HG02885 (cell line): ENCODE measurements around the gene GABPA.

Source experiments
- ATAC-seq: cut with Tn5 transposase; IDR thresholded peaks from one replicate; pipeline ENCODE4 v1.9.1; 2021; ENCODE audit warnings: mild to moderate bottlenecking; ENCODE audit not compliant: unreplicated experiment, poor library complexity

The GABPA gene

DNA sequence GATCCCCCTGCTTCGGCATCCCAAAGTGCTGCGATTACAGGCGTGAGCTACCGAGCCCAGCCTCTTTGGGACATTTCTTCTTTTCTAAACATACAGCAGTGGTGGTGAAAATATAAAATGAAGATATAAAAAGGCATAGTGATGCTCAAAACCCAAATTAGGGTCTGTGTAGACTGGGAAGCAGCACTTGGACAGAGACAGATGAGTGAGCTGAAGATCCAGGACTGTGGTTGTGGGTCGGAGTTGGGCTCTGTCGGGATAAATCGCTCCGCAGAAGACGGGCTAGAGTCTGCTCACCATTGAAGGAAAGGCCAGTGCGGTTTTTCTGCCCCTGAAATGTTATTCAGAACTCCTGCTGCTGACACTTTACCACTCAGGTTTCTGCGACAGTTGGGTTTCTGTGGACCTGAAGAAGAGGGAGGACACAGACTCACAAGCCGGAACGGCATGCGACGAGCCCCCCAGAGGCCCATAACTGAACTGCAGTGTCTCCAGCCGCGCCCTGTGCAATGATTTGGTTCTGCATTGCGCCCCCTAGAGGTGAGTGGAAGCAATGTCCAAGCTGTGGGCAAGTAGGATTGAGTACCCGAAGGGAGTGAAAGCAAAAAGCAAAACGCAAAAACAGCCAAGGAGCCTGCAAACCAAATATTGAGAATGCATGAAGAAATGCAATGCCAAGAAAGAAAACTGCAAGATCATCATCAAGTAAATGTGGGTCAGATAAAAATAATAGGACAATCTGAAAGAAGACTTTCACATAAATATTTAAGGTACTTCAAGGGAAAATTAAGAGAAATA, 66.6 kb downstream of the GABPA start:
- peak; percentile 100 for ATAC-seq

GRCh38 chr21:25806060-25806459, 71.3 kb downstream of the GABPA start:
- no peak for ATAC-seq

DNA sequence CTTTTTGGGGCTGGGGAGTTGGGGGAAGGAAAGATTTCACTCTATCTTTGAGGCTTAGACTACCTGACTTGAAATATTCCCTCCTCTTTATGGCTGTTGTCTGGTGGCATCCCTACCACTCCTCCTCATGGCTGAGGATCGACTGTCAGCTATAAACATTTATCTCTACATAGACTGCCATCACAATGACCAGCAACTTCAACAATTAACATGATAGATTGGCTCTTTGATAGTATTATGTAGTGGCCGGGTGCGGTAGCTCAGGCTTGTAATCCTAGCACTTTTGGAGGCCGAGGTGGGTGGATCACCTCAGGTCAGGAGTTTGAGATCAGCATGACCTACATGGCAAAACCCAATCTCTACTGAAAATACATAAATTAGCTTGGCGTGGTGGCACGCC, 72.4 kb downstream of the GABPA start:
- no peak for ATAC-seq

DNA sequence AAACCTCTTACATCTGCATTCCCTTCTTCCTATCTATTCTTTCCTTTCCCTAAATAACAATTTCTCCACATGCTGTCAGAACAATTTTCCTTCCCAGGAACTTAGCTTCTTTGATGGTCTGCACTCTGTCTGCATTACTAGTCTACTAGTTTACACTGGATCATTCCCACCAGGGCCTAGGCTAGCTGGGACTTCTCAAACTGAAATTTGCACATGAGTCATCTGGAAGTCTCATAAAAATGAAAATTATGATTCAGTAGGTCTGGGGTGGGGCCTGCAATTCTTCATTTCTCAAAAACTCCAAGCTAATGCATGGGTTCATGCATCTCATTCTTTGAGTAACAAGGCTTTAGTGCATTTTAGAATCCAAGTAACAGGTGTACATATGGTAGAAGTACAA, 74.2 kb downstream of the GABPA start:
- ATAC-seq: no peak

DNA sequence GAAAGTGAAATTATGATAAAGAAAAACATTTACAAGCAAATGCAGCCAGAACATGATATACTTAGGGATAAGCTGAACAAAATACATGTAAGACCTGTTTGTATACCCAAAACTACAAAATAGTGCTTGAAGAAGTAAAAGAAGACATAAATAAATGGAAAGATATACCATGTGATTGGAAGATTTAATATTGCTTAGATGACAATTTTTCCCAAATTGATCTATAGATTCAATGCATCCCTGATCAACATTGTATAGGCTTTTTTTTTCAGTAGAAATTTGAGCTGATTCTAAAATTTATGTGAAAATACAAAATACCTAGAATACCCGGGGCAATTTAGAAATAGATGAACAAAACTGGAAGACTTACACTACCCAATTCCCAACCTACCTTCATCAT, 76.4 kb downstream of the GABPA start:
- ATAC-seq: no peak

- no peak for ATAC-seq
These were observed 79.1 kb downstream of the GABPA start for GRCh38 chr21:25813917-25814316.

- no peak for ATAC-seq
These were observed 83.3 kb downstream of the GABPA start for GRCh38 chr21:25818121-25818520.

- no peak for ATAC-seq
These were observed 83.8 kb downstream of the GABPA start for GRCh38 chr21:25818551-25818950.
